ENCODE results near the gene CRELD2.

- TF ChIP-seq POLR2A (IDR thresholded peaks at IDR 0.05; ENCODE audit: low read depth, low read length) (no peak), TAF1 (IDR thresholded peaks at IDR 0.05; ENCODE audit: low read depth, low read length) (no peak)
Measured at GRCh38 chr22:49929994-49930575, 11.7 kb downstream of the CRELD2 start.

Measured in GM12891 (cell line).